HCT116 (cell line): ENCODE results near the gene TMEM129.

Source experiments
- ATF3 ChIP-seq: IDR thresholded peaks from 2 replicates; pipeline ENCODE4 v1.6.1; 2012
- CTCF ChIP-seq, 3 experiments: fragments of 200-600 bp in 1 of 3; sonication (generic) in 1 of 3; IDR thresholded peaks in 2 of 3; conservative IDR thresholded peaks in 1 of 3; 2 replicates each; pipeline ENCODE4 v1.5.1; 2012 to 2017; ENCODE audit warnings: low read depth in 2 of 3, low read length in 2 of 3, antibody characterized with exemption in 1 of 3, borderline replicate concordance in 1 of 3, control low read depth in 1 of 3, mild to moderate bottlenecking in 1 of 3, mixed read lengths in 1 of 3, mixed run types in 1 of 3, moderate library complexity in 1 of 3; ENCODE audit not compliant: insufficient read depth in 1 of 3
- EZH2 ChIP-seq: fragments of 200-600 bp; sonication (generic); IDR thresholded peaks from 2 replicates; pipeline ENCODE4 v1.6.1; 2017; ENCODE audit warnings: antibody characterized with exemption, mixed run types
- EZH2phosphoT487 ChIP-seq: fragments of 200-600 bp; IDR thresholded peaks from 2 replicates; pipeline ENCODE4 v1.6.1; 2018; ENCODE audit warnings: antibody characterized with exemption, borderline replicate concordance
- MAX ChIP-seq: IDR thresholded peaks from 2 replicates; pipeline ENCODE4 v1.6.1; 2012
- POLR2A ChIP-seq: IDR thresholded peaks from 2 replicates; pipeline ENCODE4 v1.7.0; 2011; ENCODE audit warnings: borderline replicate concordance; ENCODE audit not compliant: insufficient read depth, insufficient read length; ENCODE audit errors: extremely low read depth
- POLR2AphosphoS5 ChIP-seq: IDR thresholded peaks from 2 replicates; pipeline ENCODE4 v1.6.1; 2011; ENCODE audit warnings: mild to moderate bottlenecking, low read depth, low read length, moderate library complexity
- RAD21 ChIP-seq: IDR thresholded peaks from 2 replicates; pipeline ENCODE4 v1.6.1; 2012; ENCODE audit warnings: low read depth, mild to moderate bottlenecking
- REST ChIP-seq: IDR thresholded peaks from 2 replicates; pipeline ENCODE4 v1.6.1; 2012; ENCODE audit warnings: low read depth
- SP1 ChIP-seq: IDR thresholded peaks from 2 replicates; pipeline ENCODE4 v1.6.1; 2012; ENCODE audit warnings: low read depth
- YY1 ChIP-seq: IDR thresholded peaks from 2 replicates; pipeline ENCODE4 v1.6.1; 2011; ENCODE audit warnings: low read length, low read depth, moderate library complexity, mild to moderate bottlenecking; ENCODE audit not compliant: insufficient replicate concordance; ENCODE audit errors: extremely low read depth
- ZNF274 ChIP-seq: fragments of 200-500 bp; sonication (Bioruptor generic); IDR thresholded peaks from 2 replicates; pipeline ENCODE4 v1.6.1; 2014; ENCODE audit warnings: mild to moderate bottlenecking, low read depth, low read length, inconsistent platforms

- TF ChIP-seq YY1 = no peak
- no peak for TF ChIP-seq CTCF (IDR thresholded peaks at IDR 0.05 in 2 of 3, conservative IDR thresholded peaks at IDR 0.05 in 1 of 3; ENCODE audit: borderline replicate concordance in 1 of 3, insufficient read depth in 1 of 3, low read depth in 2 of 3, low read length in 2 of 3)
- TF ChIP-seq ATF3 = no peak
- TF ChIP-seq EZH2 = no peak
- no peak for TF ChIP-seq MAX
- no peak for TF ChIP-seq EZH2phosphoT487
- no peak for TF ChIP-seq ZNF274
- no peak for TF ChIP-seq POLR2A
- TF ChIP-seq SP1 = no peak
- TF ChIP-seq RAD21 = no peak
- TF ChIP-seq REST = no peak
- no peak for TF ChIP-seq POLR2AphosphoS5
Measured at GRCh38 chr4:1669850-1670249, 51.3 kb downstream of the TMEM129 start.
